H1 (cell line): ENCODE data around the gene JAKMIP1. TPM values are rescaled to one million over a fixed set of nuclear protein-coding genes. Genes with fewer than 3 reads are reported as not detected.

Experiments used
- CTCF ChIA-PET: fragments of 300-600 bp; sonication (Branson Sonifier 250); formaldehyde crosslinking; loops from one replicate; lab custom pipeline; 2021; ENCODE audit not compliant: partially characterized antibody; lab: Charles Lee
- POLR2A ChIA-PET: fragments of 300-600 bp; sonication (Branson Sonifier 250); formaldehyde crosslinking; loops from one replicate; lab custom pipeline; 2021; ENCODE audit warnings: inconsistent platforms; ENCODE audit not compliant: partially characterized antibody; lab: Charles Lee
- DNase-seq, 2 experiments: peaks; one replicate each; pipeline versions ENCODE4 v3.0.0 to v3.0.0-alpha.2; 2010 to 2022; ENCODE audit warnings: low spot score in 2 of 2, low read depth in 1 of 2, mixed read lengths in 1 of 2
- FAIRE-seq: peaks from 2 replicates; lab custom pipeline; 2011; peaks lifted over from hg19 to GRCh38; lab: Jason Lieb, UNC
- H2AFZ ChIP-seq: 2 replicates; pipeline ENCODE4 v1.8.1; 2012; ENCODE audit warnings: low read length, inconsistent platforms
- H2AK5ac ChIP-seq: 2 replicates; pipeline ENCODE4 v1.6.1; 2013; ENCODE audit warnings: low read depth, low read length
- H2BK120ac ChIP-seq: replicated peaks from 2 replicates; pipeline ENCODE3; 2013; ENCODE audit warnings: low read depth, low read length, inconsistent platforms
- H2BK12ac ChIP-seq: 2 replicates; pipeline ENCODE4 v1.6.1; 2013; ENCODE audit warnings: low read depth, low read length
- H2BK15ac ChIP-seq: 2 replicates; pipeline ENCODE4 v1.6.1; 2013; ENCODE audit warnings: low read length
- H2BK20ac ChIP-seq: 2 replicates; pipeline ENCODE4 v1.6.1; 2013; ENCODE audit warnings: low read length
- H2BK5ac ChIP-seq: 2 replicates; pipeline ENCODE4 v1.6.1; 2013; ENCODE audit warnings: low read depth, low read length
- H3K14ac ChIP-seq: 2 replicates; pipeline ENCODE4 v1.6.1; 2013; ENCODE audit warnings: inconsistent platforms; ENCODE audit not compliant: insufficient read length
- H3K18ac ChIP-seq: 2 replicates; pipeline ENCODE4 v1.6.1; 2013; ENCODE audit warnings: low read length; ENCODE audit errors: extremely low read depth
- H3K23ac ChIP-seq: 2 replicates; pipeline ENCODE4 v1.6.1; 2013; ENCODE audit warnings: inconsistent platforms; ENCODE audit not compliant: insufficient read length
- H3K23me2 ChIP-seq: 2 replicates; pipeline ENCODE4 v1.6.1; 2013; ENCODE audit warnings: low read depth, low read length
- H3K27ac ChIP-seq: 2 replicates; pipeline ENCODE4 v1.6.1; 2011; ENCODE audit warnings: low read depth, low read length, inconsistent platforms
- H3K27me3 ChIP-seq, 4 experiments: replicated peaks in 1 of 4; 1 replicate in 1 of 4; 2 replicates in 3 of 4; pipeline versions ENCODE4 v1.6.1 to v1.8.1; 2011 to 2013; ENCODE audit warnings: low read length in 3 of 4, mild to moderate bottlenecking in 3 of 4, inconsistent platforms in 2 of 4, mixed read lengths in 2 of 4, moderate library complexity in 1 of 4; ENCODE audit not compliant: control insufficient read depth in 3 of 4, insufficient read depth in 3 of 4; ENCODE audit errors: extremely low read depth in 1 of 4
- H3K36me3 ChIP-seq, 4 experiments: 2 replicates each; pipeline versions ENCODE4 v1.6.1 to v1.8.1; 2011 to 2013; ENCODE audit warnings: mild to moderate bottlenecking in 4 of 4, low read length in 3 of 4, moderate library complexity in 2 of 4, control low read depth in 1 of 4, inconsistent platforms in 1 of 4; ENCODE audit not compliant: insufficient read depth in 4 of 4, control insufficient read depth in 2 of 4
- H3K4ac ChIP-seq: replicated peaks from 2 replicates; pipeline ENCODE3; 2013; ENCODE audit warnings: low read length, low read depth, mixed read lengths, inconsistent platforms; ENCODE audit not compliant: insufficient read length
- H3K4me1 ChIP-seq, 4 experiments: replicated peaks in 1 of 4; 1 replicate in 1 of 4; 2 replicates in 3 of 4; pipeline versions ENCODE4 v1.6.1 to v1.8.1; 2011 to 2013; ENCODE audit warnings: low read length in 3 of 4, inconsistent platforms in 2 of 4, mixed read lengths in 1 of 4; ENCODE audit not compliant: insufficient read depth in 4 of 4, control insufficient read depth in 3 of 4
- H3K4me2 ChIP-seq, 2 experiments: 2 replicates each; pipeline versions ENCODE4 v1.6.1 to v1.8.1; 2011 to 2013; ENCODE audit warnings: low read depth in 2 of 2, low read length in 2 of 2, control low read depth in 1 of 2, inconsistent platforms in 1 of 2, mild to moderate bottlenecking in 1 of 2; ENCODE audit not compliant: insufficient read depth in 1 of 2
- H3K4me3 ChIP-seq, 4 experiments: fragments of 200-600, 300-600 bp in 1 of 4; sonication (generic), shearing (Covaris generic), sonication (Bioruptor Twin) in 1 of 4; 2 replicates each; pipeline versions ENCODE4 v1.5.1 to v1.8.1; 2011 to 2016; ENCODE audit warnings: low read length in 4 of 4, low read depth in 3 of 4, control low read depth in 2 of 4, inconsistent platforms in 2 of 4, mild to moderate bottlenecking in 2 of 4, mixed read lengths in 1 of 4, moderate library complexity in 1 of 4; ENCODE audit not compliant: insufficient read depth in 2 of 4; ENCODE audit errors: extremely low read depth in 1 of 4
- H3K56ac ChIP-seq: replicated peaks from 2 replicates; pipeline ENCODE3; 2013; ENCODE audit warnings: low read depth, mild to moderate bottlenecking, mixed read lengths, low read length, inconsistent platforms; ENCODE audit not compliant: insufficient read length
- H3K79me1 ChIP-seq: 2 replicates; pipeline ENCODE4 v1.6.1; 2013; ENCODE audit warnings: low read depth, low read length, control low read depth
- H3K79me2 ChIP-seq, 2 experiments: 2 replicates each; pipeline versions ENCODE4 v1.6.1 to v1.8.1; 2012 to 2013; ENCODE audit warnings: low read length in 2 of 2, mild to moderate bottlenecking in 2 of 2, inconsistent platforms in 1 of 2; ENCODE audit not compliant: insufficient read depth in 2 of 2, control insufficient read depth in 1 of 2
- H3K9ac ChIP-seq, 4 experiments: replicated peaks in 1 of 4; 1 replicate in 1 of 4; 2 replicates in 3 of 4; pipeline versions ENCODE4 v1.6.1 to v1.8.1; 2011 to 2013; ENCODE audit warnings: low read depth in 3 of 4, low read length in 3 of 4, control low read depth in 2 of 4, mild to moderate bottlenecking in 2 of 4, moderate library complexity in 2 of 4, inconsistent platforms in 1 of 4; ENCODE audit errors: extremely low read depth in 1 of 4
- H3K9me3 ChIP-seq, 2 experiments: 2 replicates each; pipeline versions ENCODE4 v1.6.1 to v1.8.1; 2012 to 2013; ENCODE audit warnings: mild to moderate bottlenecking in 2 of 2, moderate library complexity in 2 of 2, control low read depth in 1 of 2, inconsistent platforms in 1 of 2, low read depth in 1 of 2, low read length in 1 of 2, mixed read lengths in 1 of 2; ENCODE audit not compliant: insufficient read depth in 2 of 2
- H4K20me1 ChIP-seq, 2 experiments: replicated peaks in 1 of 2; 2 replicates each; pipeline versions ENCODE3 to v1.8.1; 2011 to 2013; ENCODE audit warnings: inconsistent platforms in 2 of 2, low read length in 2 of 2, mild to moderate bottlenecking in 1 of 2; ENCODE audit not compliant: insufficient read depth in 2 of 2, control insufficient read depth in 1 of 2
- H4K5ac ChIP-seq: 2 replicates; pipeline ENCODE4 v1.6.1; 2013; ENCODE audit warnings: low read length, low read depth, mixed read lengths, inconsistent platforms; ENCODE audit not compliant: insufficient read length
- H4K8ac ChIP-seq: 2 replicates; pipeline ENCODE4 v1.8.0; 2013; ENCODE audit warnings: mild to moderate bottlenecking, moderate library complexity, low read length, inconsistent platforms; ENCODE audit not compliant: insufficient read depth; ENCODE audit errors: extremely low read depth
- H4K91ac ChIP-seq: replicated peaks from 2 replicates; pipeline ENCODE3; 2013; ENCODE audit warnings: low read length, mixed read lengths, inconsistent platforms; ENCODE audit not compliant: insufficient read length
- WGBS, 2 experiments: shearing (Covaris generic) in 1 of 2; methylation state at CpG; one replicate each; pipeline versions ENCODE4 v1.1.6 to v1.1.7; 2013 to 2015; ENCODE audit warnings: low lambda C conversion rate in 2 of 2, mixed read lengths in 2 of 2, inconsistent platforms in 1 of 2, low coverage in 1 of 2, missing lambda C conversion rate in 1 of 2; ENCODE audit not compliant: insufficient replicate concordance in 2 of 2, insufficient coverage in 1 of 2, insufficient read length in 1 of 2; ENCODE audit errors: extremely low coverage in 1 of 2, missing lambda C conversion rate in 1 of 2; 5-methylcytosine and 5-hydroxymethylcytosine counted together
- polyA plus RNA-seq, 7 experiments: library from polyadenylated mRNA; depleted of rRNA in 3 of 7; stranded (reverse) in 5 of 7; unstranded in 2 of 7; fragments of >200 nt in 5 of 7; fragments of 200-250 nt in 2 of 7; gene quantifications; 1 replicate in 5 of 7; 2 replicates in 1 of 7; 4 replicates in 1 of 7; pipeline versions ENCODE4 v1.2.1 to v1.2.3, GENCODE V29; 2011 to 2013; ENCODE audit warnings: missing spikeins in 2 of 7, mixed read lengths in 2 of 7
- total RNA-seq: library from RNA; stranded (reverse); fragmentation: NEBNext Ultra II Directional; extraction: Animal tissue kit (Norgen Biotek cat#: 25700); gene quantifications from 2 replicates; pipeline ENCODE4 v1.2.1, GENCODE V29; 2021

Gene JAKMIP1
- total and polyA plus RNA-seq, 2 of the 8 experiments (the other 6 are each of a cell fraction or from before 2014, with no cell fraction given), result 2.5 to 4.4 TPM

DNA sequence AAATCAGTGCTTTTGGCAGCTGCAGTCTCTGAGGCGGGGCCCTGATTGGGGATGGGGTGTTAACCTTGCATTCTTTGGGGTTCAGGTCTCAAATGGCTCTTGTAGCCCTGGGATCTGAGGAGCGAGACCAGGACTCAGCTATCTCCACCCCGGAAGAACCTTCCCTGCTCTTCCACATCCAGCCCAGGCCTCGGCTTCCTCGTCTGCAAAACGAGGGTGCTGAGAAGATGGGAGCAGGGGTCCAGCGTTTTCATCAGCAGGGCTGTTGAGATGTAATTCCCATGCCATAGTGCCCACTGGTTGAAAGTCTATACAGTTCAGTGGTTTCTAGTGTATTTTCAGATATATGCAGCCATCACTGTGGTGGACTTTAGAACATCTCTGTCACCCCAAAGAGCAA is 34.7 kb upstream of the JAKMIP1 start:
- Histone ChIP-seq H3K23ac (no peak overlapping the region), H3K4ac (no peak overlapping the region), H4K8ac (no peak overlapping the region), H2BK120ac (no peak overlapping the region), H2AK5ac (no peak overlapping the region), H3K4me1 (no peaks in the 10 kb centered on the region), H3K27me3 (no peaks in the 10 kb centered on the region), H3K9me3 (no peaks in the 10 kb centered on the region), H2BK15ac (no peak overlapping the region), H2BK5ac (no peak overlapping the region), H2AFZ (no peak overlapping the region), H3K14ac (no peak overlapping the region), H3K4me2 (no peak overlapping the region), H3K56ac (no peak overlapping the region), H3K36me3 (no peaks in the 10 kb centered on the region), H4K91ac (no peak overlapping the region), H2BK12ac (no peak overlapping the region), H3K18ac (no peak overlapping the region), H3K23me2 (peaks cover 2% of the 10 kb centered on the region; the same call in 1 of the 2 replicates), H3K79me2 (no peaks in the 10 kb centered on the region), H3K4me3 (no peak overlapping the region), H3K27ac (no peak overlapping the region), H3K9ac (no peak overlapping the region), H4K5ac (no peak overlapping the region), H3K79me1 (no peaks in the 10 kb centered on the region), H4K20me1 (no peaks in the 10 kb centered on the region), H2BK20ac (no peak overlapping the region)
- DNase-seq (no peak), FAIRE-seq (no peak)
- ChIA-PET POLR2A (no interaction called here), CTCF (interaction anchor here (0.9 to 1.1 kb wide), 3 partner anchors 10 to 96 kb away, joined by 3 to 5 read pairs (median 3); no protein-coding TSS in a partner anchor)
- 89% methylated on average over 7 of the region's 7 CpGs; no CpG with 5 or more reads in 1 of the 2 experiments for WGBS, 2 experiments
